DND-41 (cell line): ENCODE data around the gene ANKMY1.

ENCODE experiments used
- ATAC-seq: fragments of 200-7000 bp; cut with Tn5 transposase; 3 replicates; pipeline ENCODE4 v1.9.1; 2021; ENCODE audit warnings: low read depth; ENCODE audit not compliant: insufficient read depth
- DNase-seq: peaks from one replicate; pipeline ENCODE4 v3.0.0-alpha.2; 2020
- H2AFZ ChIP-seq: 2 replicates; pipeline ENCODE4 v1.6.0; 2012; ENCODE audit warnings: low read depth, low read length
- H3K27ac ChIP-seq: 2 replicates; pipeline ENCODE4 v1.5.1; 2012; ENCODE audit warnings: low read length, inconsistent platforms
- H3K27me3 ChIP-seq: fragments of 200-600 bp; sonication (generic); 2 replicates; pipeline ENCODE4 v1.6.0; 2012; ENCODE audit warnings: low read length, mild to moderate bottlenecking, inconsistent platforms; ENCODE audit not compliant: insufficient read depth, poor library complexity
- H3K36me3 ChIP-seq: 2 replicates; pipeline ENCODE4 v1.5.1; 2012; ENCODE audit warnings: low read length, inconsistent platforms; ENCODE audit not compliant: insufficient read depth
- H3K4me1 ChIP-seq: 2 replicates; pipeline ENCODE4 v1.5.1; 2012; ENCODE audit warnings: mild to moderate bottlenecking, low read length; ENCODE audit not compliant: insufficient read depth
- H3K4me2 ChIP-seq: 2 replicates; pipeline ENCODE4 v1.6.0; 2012; ENCODE audit warnings: mild to moderate bottlenecking, moderate library complexity, low read length, inconsistent platforms; ENCODE audit not compliant: insufficient read depth
- H3K4me3 ChIP-seq, 2 experiments: fragments of 200-600 bp in 1 of 2; shearing (Covaris generic) in 1 of 2; 2 replicates each; pipeline ENCODE4 v1.5.1; 2012 to 2016; ENCODE audit warnings: inconsistent platforms in 2 of 2, low read length in 2 of 2, mild to moderate bottlenecking in 2 of 2, low read depth in 1 of 2, moderate library complexity in 1 of 2
- H3K79me2 ChIP-seq: 2 replicates; pipeline ENCODE4 v1.6.0; 2012; ENCODE audit warnings: low read length, inconsistent platforms; ENCODE audit not compliant: insufficient read depth
- H3K9ac ChIP-seq: 2 replicates; pipeline ENCODE4 v1.6.0; 2012; ENCODE audit warnings: low read depth, mild to moderate bottlenecking, inconsistent platforms, low read length, moderate library complexity
- H3K9me3 ChIP-seq: 2 replicates; pipeline ENCODE4 v1.5.1; 2012; ENCODE audit warnings: low read length, moderate library complexity, mild to moderate bottlenecking, inconsistent platforms; ENCODE audit not compliant: insufficient read depth, severe bottlenecking
- H4K20me1 ChIP-seq: 2 replicates; pipeline ENCODE4 v1.6.0; 2012; ENCODE audit warnings: low read length; ENCODE audit not compliant: insufficient read depth
- CTCF ChIP-seq: IDR thresholded peaks from 2 replicates; pipeline ENCODE4 v1.5.1; 2012; ENCODE audit warnings: borderline replicate concordance, low read length, moderate library complexity, mild to moderate bottlenecking; ENCODE audit not compliant: poor library complexity, severe bottlenecking; ENCODE audit errors: extremely low read depth
- EZH2 ChIP-seq: IDR thresholded peaks from 3 replicates; pipeline ENCODE4 v1.6.1; 2012; ENCODE audit warnings: borderline replicate concordance, low read depth, mild to moderate bottlenecking, moderate library complexity, low read length, inconsistent platforms; ENCODE audit not compliant: severe bottlenecking

Gene ANKMY1

GRCh38 chr2:240577281-240578109 lies 19.7 kb upstream of the ANKMY1 start:
- no peaks in the 10 kb centered on the region for H3K4me1 ChIP-seq
- no peak overlapping the region for H3K4me3 ChIP-seq
- H2AFZ ChIP-seq = no peak overlapping the region
- no peak overlapping the region for H3K27ac ChIP-seq
- H3K27me3 ChIP-seq = no peaks in the 10 kb centered on the region
- ATAC-seq = no peak; the same call in 2 of the 3 replicates
- no peak for DNase-seq
- H4K20me1 ChIP-seq = peaks cover 65% of the 10 kb centered on the region
- H3K79me2 ChIP-seq = peaks cover 26% of the 10 kb centered on the region
- H3K9me3 ChIP-seq = no peaks in the 10 kb centered on the region
- peaks cover 64% of the 10 kb centered on the region for H3K36me3 ChIP-seq
- H3K9ac ChIP-seq = no peak overlapping the region
- TF ChIP-seq EZH2 (no peak), CTCF (no peak)
- H3K4me2 ChIP-seq = no peak overlapping the region

DNA sequence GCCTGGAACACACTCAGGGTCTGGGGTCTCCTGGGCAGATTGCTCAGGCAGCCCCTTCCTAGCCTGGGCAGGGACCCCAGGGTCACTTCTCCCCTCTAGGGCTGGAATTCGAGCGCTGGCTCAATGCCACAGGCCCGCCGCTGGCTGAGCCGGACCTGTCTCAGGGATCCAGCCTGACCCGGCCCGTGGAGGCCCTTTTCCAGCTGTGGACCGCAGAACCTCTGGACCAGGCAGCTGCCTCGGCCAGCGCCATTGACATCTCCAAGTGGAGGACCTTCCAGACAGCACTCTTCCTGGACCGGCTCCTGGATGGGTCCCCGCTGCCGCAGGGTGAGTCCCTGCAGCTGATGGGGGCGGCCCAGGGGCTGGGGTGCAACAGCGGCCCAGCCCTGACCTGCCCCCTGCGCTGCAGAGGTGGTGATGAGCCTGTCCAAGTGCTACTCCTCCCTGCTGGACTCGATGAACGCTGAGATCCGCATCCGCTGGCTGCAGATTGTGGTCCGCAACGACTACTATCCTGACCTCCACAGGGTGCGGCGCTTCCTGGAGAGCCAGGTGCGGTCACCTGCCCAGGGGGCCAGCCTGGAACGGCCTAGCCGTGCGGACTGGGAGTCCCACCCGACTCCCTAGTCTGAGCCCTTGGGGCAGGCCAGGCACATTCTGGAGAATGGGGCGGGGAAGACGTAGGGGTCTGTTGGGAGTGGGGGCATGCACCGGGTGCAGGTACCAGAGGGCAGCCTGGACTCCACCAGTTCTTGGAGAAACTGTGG lies 18.8 kb upstream of the ANKMY1 start:
- peaks cover 26% of the 10 kb centered on the region for H3K79me2 ChIP-seq
- H3K9me3 ChIP-seq = no peaks in the 10 kb centered on the region
- ATAC-seq = no peak
- no peak for TF ChIP-seq EZH2
- TF ChIP-seq CTCF = no peak
- no peak for DNase-seq
- no peak overlapping the region for H2AFZ ChIP-seq
- H3K4me3 ChIP-seq = no peak overlapping the region
- H3K9ac ChIP-seq = no peak overlapping the region
- peaks cover 73% of the 10 kb centered on the region for H3K36me3 ChIP-seq
- H3K4me1 ChIP-seq = no peaks in the 10 kb centered on the region
- H3K27ac ChIP-seq = no peak overlapping the region
- no peak overlapping the region for H3K4me2 ChIP-seq
- H3K27me3 ChIP-seq = no peaks in the 10 kb centered on the region
- peaks cover 74% of the 10 kb centered on the region for H4K20me1 ChIP-seq

DNA sequence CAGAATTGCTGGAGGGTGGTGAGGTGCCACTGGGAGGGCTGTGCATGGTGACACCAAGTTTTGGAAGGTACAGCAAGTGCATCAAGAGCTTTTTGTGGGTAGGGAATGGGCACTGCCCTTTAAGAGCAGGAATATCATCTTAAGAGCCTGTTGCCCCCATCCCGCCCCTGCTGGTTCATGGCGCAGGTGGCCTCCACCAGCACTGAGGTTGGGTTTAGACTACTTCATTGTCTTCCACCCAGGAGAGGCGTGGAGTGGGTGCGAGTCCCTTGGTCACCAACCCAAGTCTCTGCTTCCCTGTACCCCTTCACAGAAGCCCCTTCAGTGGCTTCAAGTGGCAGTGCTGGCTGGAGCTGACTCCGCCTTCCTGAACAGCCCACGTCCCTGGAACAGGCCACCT lies 18.2 kb upstream of the ANKMY1 start:
- Histone ChIP-seq H3K27me3 (no peaks in the 10 kb centered on the region), H3K27ac (no peak overlapping the region), H3K36me3 (peaks cover 77% of the 10 kb centered on the region), H3K4me1 (no peaks in the 10 kb centered on the region), H3K4me3 (no peak overlapping the region), H4K20me1 (peaks cover 79% of the 10 kb centered on the region), H3K79me2 (peaks cover 29% of the 10 kb centered on the region), H3K9ac (no peak overlapping the region), H3K4me2 (no peak overlapping the region), H3K9me3 (no peaks in the 10 kb centered on the region), H2AFZ (no peak overlapping the region)
- ATAC-seq (no peak), DNase-seq (no peak)
- no peak for TF ChIP-seq EZH2
- no peak for TF ChIP-seq CTCF
